ENCODE results near the gene TENT4A.

GRCh38 chr5:6759401-6759800 lies 46.2 kb downstream of the TENT4A start:
- TF ChIP-seq CTCF (IDR thresholded peaks at IDR 0.05; ENCODE audit: poor library complexity): no peak
- TF ChIP-seq EZH2phosphoT487 (IDR thresholded peaks at IDR 0.05; ENCODE audit: low read depth, severe bottlenecking, unreplicated experiment): no peak
- no peak for TF ChIP-seq EZH2 (IDR thresholded peaks at IDR 0.05; ENCODE audit: borderline replicate concordance)

Measured in hepatocyte (in vitro differentiated cells).